ENCODE measurements around the gene DNAJB11.

DNA sequence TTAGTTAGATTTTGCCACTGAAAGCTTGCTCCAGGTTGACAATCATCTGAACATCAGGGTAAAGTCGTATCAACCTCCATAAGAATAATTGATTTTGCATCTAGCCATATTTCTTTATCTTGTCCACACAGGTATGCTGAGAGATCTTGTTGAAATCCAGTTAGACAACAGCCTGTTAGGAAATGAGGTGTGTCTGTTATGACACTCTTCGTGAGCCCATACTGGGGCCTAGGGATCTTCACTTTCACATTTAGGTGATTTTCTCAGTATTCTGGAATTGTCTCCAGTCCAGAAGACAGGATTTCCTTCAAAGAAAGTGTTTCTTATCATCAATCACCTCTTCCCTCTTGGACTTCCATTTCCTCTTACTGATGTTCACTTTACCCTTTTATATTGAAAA is 18.1 kb downstream of the DNAJB11 start:
- TF ChIP-seq CTCF (conservative IDR thresholded peaks at IDR 0.05; ENCODE audit: low read depth, low read length) (no peak), RFX5 (IDR thresholded peaks at IDR 0.05; ENCODE audit: low read depth, low read length) (no peak), CEBPB (IDR thresholded peaks at IDR 0.05; ENCODE audit: low read depth, low read length) (no peak), POLR2A (IDR thresholded peaks at IDR 0.05; ENCODE audit: low read depth, low read length) (no peak), BHLHE40 (IDR thresholded peaks at IDR 0.05; ENCODE audit: low read depth, low read length) (no peak), SMC3 (IDR thresholded peaks at IDR 0.05; ENCODE audit: low read depth, low read length) (no peak), MAZ (IDR thresholded peaks at IDR 0.05; ENCODE audit: borderline replicate concordance, low read depth, low read length) (no peak), NFE2L2 (IDR thresholded peaks at IDR 0.05; ENCODE audit: low read depth, low read length) (no peak), CHD1 (IDR thresholded peaks at IDR 0.05; ENCODE audit: low read depth, low read length) (no peak), ELK1 (IDR thresholded peaks at IDR 0.05; ENCODE audit: borderline replicate concordance, low read depth, low read length) (no peak), FOS (IDR thresholded peaks at IDR 0.05; ENCODE audit: low read depth, low read length) (no peak), MAFK (IDR thresholded peaks at IDR 0.05; ENCODE audit: low read depth, low read length) (no peak), RAD21 (IDR thresholded peaks at IDR 0.05; ENCODE audit: low read length) (no peak), RCOR1 (IDR thresholded peaks at IDR 0.05; ENCODE audit: insufficient replicate concordance, low read length) (no peak)

Measured in IMR-90 (cell line).